ENCODE measurements around the gene NR2C2.
A peak's percentile ranks its signal among the peaks of the same experiment; 100 is the strongest.

NR2C2 gene

DNA sequence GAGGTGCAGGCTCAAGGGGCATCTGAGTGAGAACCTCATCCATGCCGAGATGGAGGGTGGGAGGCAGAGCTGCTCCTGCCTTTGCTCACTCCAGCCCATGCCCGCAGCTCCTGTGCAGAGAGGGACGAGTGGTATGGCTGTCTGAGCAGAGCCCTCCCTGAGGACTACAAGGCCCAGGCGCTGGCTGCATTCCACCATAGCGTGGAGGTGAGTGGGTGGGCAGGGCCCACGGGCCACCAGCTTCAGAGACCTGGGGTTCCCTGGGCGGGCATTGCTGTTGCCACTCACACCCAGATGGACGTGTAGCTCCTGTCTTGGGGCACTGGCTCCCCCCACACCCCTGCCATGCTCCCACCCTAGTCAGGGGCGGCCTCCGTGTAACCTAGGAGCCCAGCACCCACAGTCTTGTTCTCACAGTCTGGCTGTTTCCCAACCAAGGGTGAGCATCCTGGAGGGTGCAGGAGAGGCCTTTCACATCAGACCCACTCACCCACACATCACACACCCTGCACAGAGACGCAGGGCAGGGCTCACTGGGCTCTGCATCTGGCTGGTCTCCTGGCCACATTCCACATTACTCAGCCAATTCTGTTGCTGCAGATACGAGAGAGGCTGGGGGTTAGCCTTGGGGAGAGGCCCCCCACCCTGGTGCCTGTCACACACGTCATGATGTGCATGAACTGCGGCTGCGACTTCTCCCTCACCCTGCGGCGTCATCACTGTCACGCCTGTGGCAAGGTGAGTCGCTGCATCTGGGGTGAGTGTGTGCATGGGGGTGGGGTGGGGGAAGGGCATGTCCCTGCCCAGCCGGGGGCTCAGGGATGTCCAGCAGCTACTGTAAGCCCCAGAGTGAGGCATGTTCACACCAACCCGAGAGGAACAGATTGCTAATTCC lies 25.3 kb upstream of the NR2C2 start:
- no peak for DNase-seq

- DNase-seq: no peak
Measured at GRCh38 chr3:14922863-14923262, 24.5 kb upstream of the NR2C2 start.

DNA sequence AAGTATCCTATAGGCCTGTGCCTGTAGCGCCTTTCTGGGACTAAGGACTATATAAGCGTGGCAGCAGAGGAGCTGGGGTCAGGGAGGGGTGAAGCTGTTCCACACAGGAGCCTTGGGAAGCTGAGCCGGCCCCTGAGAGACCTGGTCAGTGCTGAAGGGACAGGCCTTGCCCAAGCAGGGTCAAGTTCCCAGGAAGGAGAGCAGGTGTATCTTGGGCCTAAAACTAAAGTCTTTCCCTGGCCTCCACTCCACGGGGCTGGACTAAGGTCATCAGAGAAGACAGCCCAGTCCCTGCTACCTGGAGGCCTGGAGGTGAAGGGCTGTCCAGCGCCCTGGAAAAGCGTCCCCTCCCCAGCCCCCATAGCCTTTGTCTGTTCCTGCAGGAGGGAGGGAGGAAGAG lies 23.9 kb upstream of the NR2C2 start:
- no peak for DNase-seq

GRCh38 chr3:14925729-14926591 lies 21.4 kb upstream of the NR2C2 start:
- peak; percentile 81 for DNase-seq

DNA sequence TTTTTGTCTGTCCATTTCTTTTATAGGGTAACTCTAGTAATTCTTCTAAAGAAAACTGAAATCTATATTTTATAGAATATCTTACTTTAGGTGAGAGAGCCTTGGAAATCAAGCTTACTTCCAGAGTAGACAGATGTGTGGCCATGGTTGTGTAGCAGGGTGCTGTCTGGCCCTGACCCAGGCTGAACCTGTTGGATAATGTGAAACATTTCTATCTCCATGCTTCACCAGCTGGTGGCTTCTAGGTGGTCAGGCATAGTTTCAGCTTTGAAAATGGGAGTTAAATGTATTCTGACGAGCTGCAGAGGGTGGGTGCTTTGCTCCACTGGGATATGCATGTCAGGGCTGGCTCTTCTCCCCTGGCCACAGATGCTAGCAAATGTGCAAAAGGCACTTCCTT lies 20.8 kb upstream of the NR2C2 start:
- no peak for DNase-seq

- no peak for DNase-seq
Measured at GRCh38 chr3:14927308-14927707, 20.1 kb upstream of the NR2C2 start.

- no peak for DNase-seq
Measured at GRCh38 chr3:14929310-14930074, 17.9 kb upstream of the NR2C2 start.

DNA sequence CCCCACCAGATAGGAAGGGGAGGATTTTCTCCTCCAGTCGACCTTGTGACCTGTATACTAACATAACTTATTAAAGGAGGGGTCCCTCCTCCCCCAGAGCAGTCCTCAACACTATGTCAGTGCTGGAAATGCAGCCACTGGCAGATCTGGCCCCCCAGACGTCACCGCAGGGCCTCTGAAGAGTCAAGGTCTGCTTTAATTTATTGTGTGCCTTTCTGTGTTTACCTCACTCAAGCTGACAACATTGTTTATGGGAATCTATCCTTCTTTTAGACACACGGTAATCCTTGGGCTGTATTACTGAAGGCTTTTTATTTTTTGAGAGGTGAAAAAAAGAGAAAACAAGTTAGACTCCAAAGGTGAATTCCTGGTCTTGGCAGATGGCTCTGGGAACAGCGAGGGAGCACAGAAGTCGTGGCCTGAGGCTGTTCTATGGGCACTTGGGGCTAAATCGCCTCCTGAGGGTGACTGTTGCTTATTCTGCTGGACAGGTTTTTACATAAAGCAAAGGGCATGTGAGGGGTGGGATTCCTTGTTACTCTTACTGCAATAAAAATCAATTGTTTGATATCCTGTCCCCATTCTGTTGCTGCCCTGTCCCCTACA lies 13.5 kb upstream of the NR2C2 start:
- DNase-seq: no peak

DNA sequence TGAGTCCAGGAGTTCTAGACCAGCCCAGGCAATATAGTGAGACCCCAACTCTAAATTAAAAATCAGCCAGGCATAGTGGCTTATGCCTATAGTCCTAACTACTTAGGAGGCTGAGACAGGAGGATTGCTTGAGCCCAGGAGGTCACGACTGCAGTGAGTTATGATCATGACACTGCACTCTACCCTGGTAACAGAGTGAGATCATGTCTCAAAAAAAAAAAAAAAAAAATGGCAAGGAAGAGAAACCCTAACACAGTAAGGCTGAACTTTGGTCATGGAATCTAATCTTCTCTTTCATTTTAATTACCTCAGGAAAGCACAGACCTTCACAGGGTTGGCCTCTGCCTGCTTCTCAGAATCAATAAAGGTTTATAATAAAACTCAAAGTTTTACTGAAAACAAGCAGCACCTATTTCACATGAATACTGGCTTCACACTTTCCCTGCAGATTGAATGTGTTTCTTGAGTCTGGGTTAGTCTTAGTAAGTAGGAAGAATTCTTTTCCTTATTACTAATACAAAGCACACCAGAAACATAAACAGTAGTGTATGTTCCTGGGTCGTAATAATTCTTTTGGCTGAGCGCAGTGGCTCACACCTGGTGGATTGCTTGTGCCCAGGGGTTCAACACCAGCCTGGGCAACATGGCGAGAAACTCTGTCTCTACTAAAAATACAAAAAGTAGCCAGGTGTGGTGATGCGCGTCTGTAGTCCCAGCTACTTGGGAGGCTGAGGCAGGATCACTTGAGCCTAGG lies 11.6 kb upstream of the NR2C2 start:
- no peak for DNase-seq

GRCh38 chr3:14938954-14939353 lies 8.4 kb upstream of the NR2C2 start:
- DNase-seq: no peak

DNA sequence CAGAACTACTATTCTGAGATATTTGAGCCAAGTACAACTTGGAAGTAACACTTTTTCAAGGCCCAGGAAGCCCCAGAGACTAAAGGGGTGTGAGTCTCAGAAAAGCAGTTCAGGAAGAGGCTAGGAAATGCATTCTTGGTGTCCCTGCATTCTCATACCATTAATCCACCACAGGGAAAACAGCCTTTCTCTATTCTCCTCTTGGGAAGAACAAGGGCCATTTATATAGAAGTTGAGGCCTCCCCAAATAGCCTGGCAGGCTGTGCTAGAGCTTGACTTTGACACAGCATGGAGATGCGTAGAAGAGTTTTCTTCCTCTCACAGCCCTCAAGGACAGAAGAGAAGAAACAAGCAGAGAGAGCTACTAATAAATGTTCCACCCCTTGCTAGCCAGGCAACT lies 5.5 kb upstream of the NR2C2 start:
- DNase-seq: no peak

DNA sequence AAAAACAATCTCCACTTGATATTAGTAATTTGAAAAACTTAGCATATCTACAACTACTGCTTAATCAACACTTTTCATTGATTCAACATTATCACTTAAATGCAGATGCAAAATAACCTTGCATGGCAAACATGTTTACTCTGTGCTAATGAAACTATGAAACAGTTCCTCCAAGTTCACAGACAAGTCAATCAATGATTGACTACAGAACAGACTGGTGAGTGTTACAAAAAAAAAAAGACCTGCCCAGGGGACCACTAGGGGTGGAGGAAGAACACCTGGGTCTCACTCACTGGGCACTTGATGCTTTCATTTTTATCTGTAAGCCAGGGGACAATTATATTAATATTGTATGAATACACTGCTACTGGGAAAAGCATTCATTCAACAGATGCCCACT lies 4.3 kb upstream of the NR2C2 start:
- no peak for DNase-seq

- DNase-seq: no peak
Measured at GRCh38 chr3:14946236-14946635, 1.1 kb upstream of the NR2C2 start.

GRCh38 chr3:14946739-14947099 lies 664 bp upstream of the NR2C2 start:
- no peak for DNase-seq

GRCh38 chr3:14947886-14948608 lies 664 bp downstream of the NR2C2 start:
- DNase-seq: peak; percentile 97

DNA sequence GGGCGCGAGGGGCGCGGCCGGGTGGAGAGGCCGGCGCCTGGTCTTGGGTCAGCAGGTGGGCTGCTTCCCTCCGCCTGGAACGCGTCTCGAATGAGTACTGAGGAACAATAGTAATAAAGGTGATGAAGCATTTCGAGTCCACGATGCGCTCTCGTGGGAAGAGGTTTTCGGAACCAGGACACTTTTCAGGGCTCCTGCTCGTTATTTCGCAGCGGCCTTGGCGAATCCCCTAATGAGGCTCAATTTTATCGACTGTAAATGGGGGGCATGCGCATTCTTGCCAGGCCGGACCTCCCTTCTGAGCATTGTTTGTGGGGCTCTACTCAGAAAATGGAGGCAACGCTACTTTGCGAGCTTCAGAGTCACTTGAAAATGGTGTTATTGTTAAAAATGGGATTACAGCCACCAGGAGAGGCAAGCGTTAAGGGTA lies 1.2 kb downstream of the NR2C2 start:
- no peak for DNase-seq

DNA sequence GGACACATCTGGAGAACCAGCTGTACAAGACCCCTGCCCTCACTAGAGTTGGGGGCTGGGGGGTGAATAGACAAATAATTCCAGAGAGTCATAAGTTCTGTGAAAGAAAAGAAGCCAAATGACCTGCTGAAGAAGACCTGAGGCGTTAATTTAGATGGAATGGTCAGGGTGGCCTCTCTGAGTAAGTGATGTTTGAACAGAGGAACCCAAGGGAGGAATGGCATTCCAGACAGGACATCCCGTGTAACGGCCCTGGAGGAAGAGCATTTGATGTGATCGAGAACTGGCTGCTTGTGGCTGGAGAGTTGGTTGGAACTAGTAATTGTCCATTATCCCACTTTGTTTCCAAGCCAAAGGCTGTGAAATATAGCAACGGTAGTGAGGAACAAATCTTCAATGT lies 1.7 kb downstream of the NR2C2 start:
- no peak for DNase-seq

DNA sequence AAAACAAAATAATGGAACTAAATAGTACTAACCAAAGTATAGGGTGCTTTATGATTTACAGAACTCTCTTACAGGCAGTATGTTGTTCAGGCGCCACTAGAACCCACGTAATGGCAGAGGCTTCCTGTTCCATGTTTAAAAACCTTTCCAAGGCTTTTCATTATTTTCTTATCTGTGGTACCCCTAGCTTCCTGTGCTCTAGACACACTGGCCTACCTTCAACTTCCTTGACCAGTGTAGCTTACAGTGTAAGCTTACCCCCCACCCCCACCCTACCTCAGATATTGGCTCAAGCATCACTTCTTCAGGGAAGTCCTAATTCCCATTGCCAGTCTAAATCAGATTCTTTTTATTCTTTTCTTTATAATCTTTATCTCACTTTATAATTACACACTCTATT lies 2.9 kb downstream of the NR2C2 start:
- DNase-seq: no peak

DNA sequence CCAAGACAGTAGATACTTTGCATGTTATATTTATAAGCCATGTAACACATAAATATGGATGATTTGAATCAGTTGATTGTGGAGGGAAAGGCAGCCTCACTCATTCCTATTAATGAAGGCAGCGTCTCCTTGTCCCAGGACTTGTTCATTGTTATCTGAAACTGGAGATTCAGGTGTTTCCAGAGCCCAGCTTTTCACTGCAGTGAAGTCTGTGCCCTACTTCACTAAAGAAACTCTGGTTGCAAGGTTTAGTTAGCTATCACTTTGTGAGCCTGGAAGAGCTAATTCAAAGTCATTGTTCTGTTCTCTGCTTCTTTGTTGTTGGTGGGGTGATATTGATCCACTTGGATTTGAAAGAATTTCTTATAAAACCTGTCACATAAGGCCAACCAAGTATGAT lies 9.8 kb downstream of the NR2C2 start:
- no peak for DNase-seq

DNA sequence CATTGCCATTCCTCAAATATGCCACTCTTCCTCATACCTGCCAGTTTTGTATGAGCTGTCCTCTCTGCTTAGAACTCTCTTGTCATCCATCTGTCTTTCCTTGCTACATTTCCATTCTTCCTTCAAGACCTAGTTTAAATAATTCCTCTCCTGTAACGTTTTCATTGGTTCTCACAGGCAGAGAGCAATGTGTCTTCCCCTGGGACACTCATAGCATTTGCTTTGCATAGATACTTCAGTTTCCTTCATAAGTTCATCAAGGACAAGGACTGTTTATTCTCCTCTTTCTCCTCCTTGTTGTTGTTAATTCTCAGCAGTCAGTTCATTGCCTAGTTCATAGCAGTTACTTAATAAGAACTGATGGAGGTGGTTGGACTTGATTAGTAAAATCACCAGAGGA lies 10.5 kb downstream of the NR2C2 start:
- DNase-seq: no peak

GRCh38 chr3:14959359-14959943 lies 12.1 kb downstream of the NR2C2 start:
- DNase-seq: no peak

All from NCI-H82 (cell line).